Liver (tissue), 9 donors: ENCODE measurements around the gene SASH3. TPM values are rescaled to one million over a fixed set of nuclear protein-coding genes. Genes with fewer than 3 reads are reported as not detected.
A peak's percentile ranks its signal among the peaks of the same experiment; 100 is the strongest.

Experiments used
- DNase-seq: peaks from one replicate; pipeline ENCODE4 v3.0.0-alpha.2; 2017; ENCODE audit warnings: low spot score
- H3K27ac ChIP-seq, 2 donors: one replicate each; pipeline ENCODE4 v1.7.0; 2013; ENCODE audit warnings: inconsistent platforms in 2 of 2, low read length in 2 of 2, control low read depth in 1 of 2, low read depth in 1 of 2, mild to moderate bottlenecking in 1 of 2
- H3K27me3 ChIP-seq, 4 donors: one replicate each; pipeline versions ENCODE4 v1.6.1 to v1.7.0; 2013; ENCODE audit warnings: low read length in 3 of 4, inconsistent platforms in 1 of 4, mild to moderate bottlenecking in 1 of 4, moderate library complexity in 1 of 4; ENCODE audit not compliant: control insufficient read depth in 4 of 4, insufficient read depth in 4 of 4
- H3K36me3 ChIP-seq, 4 donors: one replicate each; pipeline versions ENCODE4 v1.6.1 to v1.7.0; 2013; ENCODE audit warnings: low read length in 3 of 4, mild to moderate bottlenecking in 3 of 4, low read depth in 1 of 4, moderate library complexity in 1 of 4; ENCODE audit not compliant: control insufficient read depth in 4 of 4, insufficient read depth in 3 of 4
- H3K4me1 ChIP-seq, 4 donors: one replicate each; pipeline versions ENCODE4 v1.6.1 to v1.7.0; 2013; ENCODE audit warnings: low read length in 3 of 4, mild to moderate bottlenecking in 3 of 4, moderate library complexity in 1 of 4; ENCODE audit not compliant: control insufficient read depth in 4 of 4, insufficient read depth in 4 of 4
- H3K4me3 ChIP-seq, 3 donors: one replicate each; pipeline versions ENCODE4 v1.6.1 to v1.7.0; 2013; ENCODE audit warnings: low read length in 3 of 3, control low read depth in 1 of 3, low read depth in 1 of 3, mild to moderate bottlenecking in 1 of 3
- H3K9ac ChIP-seq, 2 donors: one replicate each; pipeline ENCODE4 v1.7.0; 2013; ENCODE audit warnings: low read length in 2 of 2, mild to moderate bottlenecking in 2 of 2, moderate library complexity in 2 of 2, control low read depth in 1 of 2, low read depth in 1 of 2
- H3K9me3 ChIP-seq, 4 donors: one replicate each; pipeline versions ENCODE4 v1.6.1 to v1.7.0; 2013; ENCODE audit warnings: low read length in 3 of 4; ENCODE audit not compliant: control insufficient read depth in 4 of 4
- EGR1 ChIP-seq, 2 donors: IDR thresholded peaks; 2 replicates each; pipeline ENCODE4 v1.6.1; 2016 to 2018; ENCODE audit warnings: antibody characterized with exemption in 2 of 2, low read depth in 2 of 2
- FOXA1 ChIP-seq: IDR thresholded peaks from 2 replicates; pipeline ENCODE4 v1.6.1; 2016; ENCODE audit warnings: antibody characterized with exemption
- FOXA2 ChIP-seq: IDR thresholded peaks from 2 replicates; pipeline ENCODE4 v1.6.1; 2016; ENCODE audit warnings: antibody characterized with exemption
- GABPA ChIP-seq, 2 donors: IDR thresholded peaks in 1 of 2; conservative IDR thresholded peaks in 1 of 2; 2 replicates each; pipeline ENCODE4 v1.6.1; 2016; ENCODE audit warnings: antibody characterized with exemption in 2 of 2, mild to moderate bottlenecking in 1 of 2, moderate library complexity in 1 of 2
- HNF4A ChIP-seq, 2 donors: conservative IDR thresholded peaks; 2 replicates each; pipeline ENCODE4 v1.6.1; 2016; ENCODE audit warnings: antibody characterized with exemption in 2 of 2, mild to moderate bottlenecking in 2 of 2
- HNF4G ChIP-seq: IDR thresholded peaks from 2 replicates; pipeline ENCODE4 v1.6.1; 2016; ENCODE audit warnings: antibody characterized with exemption
- JUND ChIP-seq, 2 donors: IDR thresholded peaks; 2 replicates each; pipeline ENCODE4 v1.6.1; 2016; ENCODE audit warnings: antibody characterized with exemption in 2 of 2
- MAX ChIP-seq: IDR thresholded peaks from 2 replicates; pipeline ENCODE4 v1.6.1; 2016; ENCODE audit warnings: antibody characterized with exemption
- NR2F2 ChIP-seq: IDR thresholded peaks from 2 replicates; pipeline ENCODE4 v1.6.1; 2016; ENCODE audit warnings: antibody characterized with exemption
- RAD21 ChIP-seq, 2 donors: IDR thresholded peaks; 2 replicates each; pipeline ENCODE4 v1.6.1; 2016; ENCODE audit warnings: antibody characterized with exemption in 2 of 2, mild to moderate bottlenecking in 2 of 2
- TAF1 ChIP-seq: conservative IDR thresholded peaks from 2 replicates; pipeline ENCODE4 v1.6.1; 2016; ENCODE audit warnings: antibody characterized with exemption, mild to moderate bottlenecking
- YY1 ChIP-seq: IDR thresholded peaks from 2 replicates; pipeline ENCODE4 v1.6.1; 2016; ENCODE audit warnings: antibody characterized with exemption, mild to moderate bottlenecking
- ZBTB33 ChIP-seq: IDR thresholded peaks from 2 replicates; pipeline ENCODE4 v1.6.1; 2016; ENCODE audit warnings: antibody characterized with exemption
- WGBS: extraction: QIAGEN DNeasy Blood & Tissue Kit; methylation state at CpG from one replicate; pipeline ENCODE4 v1.1.7; 2013; 5-methylcytosine and 5-hydroxymethylcytosine counted together
- polyA plus RNA-seq, 2 donors: library from polyadenylated mRNA; stranded (reverse) in 1 of 2; unstranded in 1 of 2; fragments of 200-250 nt in 1 of 2; fragments of >200 nt in 1 of 2; fragmentation: Nextera tagmentation in 1 of 2; extraction: Ambion mirVana in 1 of 2; gene quantifications; one replicate each; pipeline versions ENCODE4 v1.2.1 to v1.2.3, GENCODE V29; 2013 to 2015
- total RNA-seq, 2 donors: library from RNA; depleted of rRNA; stranded (reverse); fragments of >200 nt; gene quantifications; one replicate each; pipeline ENCODE4 v1.2.3, GENCODE V29; 2014
- TF ChIP-seq, protein P1 (sequence below): IDR thresholded peaks from 2 replicates; pipeline ENCODE4 v1.6.1; 2016; ENCODE audit warnings: antibody characterized with exemption, mild to moderate bottlenecking
- TF ChIP-seq, protein P2 (sequence below): IDR thresholded peaks from 2 replicates; pipeline ENCODE4 v1.6.1; 2016; ENCODE audit warnings: antibody characterized with exemption
- donor health status: healthy.
- donor health status: healthy.
- donor health status: healthy.
- donor health status: healthy.
- donor health status: healthy.

Gene SASH3
- total RNA-seq: 1 to 10 TPM; 4.5 to 9.5 TPM
- polyA plus RNA-seq: 1 to 10 TPM; 1.8 to 3.2 TPM

DNA sequence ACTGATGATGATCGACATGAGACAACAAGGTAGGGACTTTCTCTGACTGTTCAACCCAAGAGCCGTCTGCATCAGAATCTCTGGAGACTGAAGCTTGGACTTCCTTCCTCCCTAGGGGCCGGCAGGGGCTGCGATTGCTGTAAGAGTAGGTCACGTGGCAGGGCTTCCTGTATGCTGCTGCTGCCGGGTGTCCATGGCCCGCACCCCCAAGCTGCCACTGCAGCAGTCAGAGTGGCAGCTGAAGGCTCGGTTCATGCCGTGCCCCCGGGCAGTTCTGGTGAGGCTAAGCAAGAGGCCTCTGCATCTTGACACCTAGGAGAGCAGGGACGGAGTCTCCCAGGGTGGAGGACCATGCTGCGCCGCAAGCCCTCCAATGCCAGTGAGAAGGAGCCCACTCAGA lies at the start of gene SASH3:
SASH3 (plus strand) TSS at position 203 of the 400 bp plus-strand sequence; CDS start at position 352, 149 bp downstream.
- no peak for DNase-seq
- Histone ChIP-seq H3K27ac (peak within 1 kb of the TSS; percentile 56 to 58), H3K9me3 (no peaks in the 10 kb centered on the region), H3K4me3 (peak within 1 kb of the TSS in 2 of 3 donors; percentile 19 to 30), H3K4me1 (peaks cover 0 to 11% (median 3%) of the 10 kb centered on the region in 4 donors), H3K9ac (peak within 1 kb of the TSS in 1 of 2 donors; percentile 39), H3K36me3 (no peaks in the 10 kb centered on the region), H3K27me3 (no peaks in the 10 kb centered on the region)
- 73% methylated on average over 13 of the region's 13 CpGs for WGBS
- no peak for TF ChIP-seq JUND (IDR thresholded peaks at IDR 0.05)

GRCh38 chrX:129731228-129731627 lies 48.5 kb upstream of the SASH3 start:
- H3K4me3 ChIP-seq: no peak overlapping the region
- H3K9me3 ChIP-seq: no peaks in the 10 kb centered on the region
- H3K27me3 ChIP-seq: no peaks in the 10 kb centered on the region
- WGBS: 71% methylated on average over 2 of the region's 2 CpGs
- H3K4me1 ChIP-seq: peaks cover 0 to 9% (median 8%) of the 10 kb centered on the region in 4 donors
- no peaks in the 10 kb centered on the region for H3K36me3 ChIP-seq
- H3K27ac ChIP-seq: no peak overlapping the region
- DNase-seq: no peak
- no peak overlapping the region for H3K9ac ChIP-seq
- TF ChIP-seq MAX (no peak), FOXA1 (no peak), NR2F2 (no peak), HNF4A (conservative IDR thresholded peaks at IDR 0.05) (no peak), TAF1 (no peak), JUND (IDR thresholded peaks at IDR 0.05) (no peak), FOXA2 (no peak), EGR1 (IDR thresholded peaks at IDR 0.05; ENCODE audit: low read depth in 2 of 2) (no peak), HNF4G (no peak), YY1 (no peak), RAD21 (IDR thresholded peaks at IDR 0.05) (no peak)
- TF ChIP-seq, protein P1, sequence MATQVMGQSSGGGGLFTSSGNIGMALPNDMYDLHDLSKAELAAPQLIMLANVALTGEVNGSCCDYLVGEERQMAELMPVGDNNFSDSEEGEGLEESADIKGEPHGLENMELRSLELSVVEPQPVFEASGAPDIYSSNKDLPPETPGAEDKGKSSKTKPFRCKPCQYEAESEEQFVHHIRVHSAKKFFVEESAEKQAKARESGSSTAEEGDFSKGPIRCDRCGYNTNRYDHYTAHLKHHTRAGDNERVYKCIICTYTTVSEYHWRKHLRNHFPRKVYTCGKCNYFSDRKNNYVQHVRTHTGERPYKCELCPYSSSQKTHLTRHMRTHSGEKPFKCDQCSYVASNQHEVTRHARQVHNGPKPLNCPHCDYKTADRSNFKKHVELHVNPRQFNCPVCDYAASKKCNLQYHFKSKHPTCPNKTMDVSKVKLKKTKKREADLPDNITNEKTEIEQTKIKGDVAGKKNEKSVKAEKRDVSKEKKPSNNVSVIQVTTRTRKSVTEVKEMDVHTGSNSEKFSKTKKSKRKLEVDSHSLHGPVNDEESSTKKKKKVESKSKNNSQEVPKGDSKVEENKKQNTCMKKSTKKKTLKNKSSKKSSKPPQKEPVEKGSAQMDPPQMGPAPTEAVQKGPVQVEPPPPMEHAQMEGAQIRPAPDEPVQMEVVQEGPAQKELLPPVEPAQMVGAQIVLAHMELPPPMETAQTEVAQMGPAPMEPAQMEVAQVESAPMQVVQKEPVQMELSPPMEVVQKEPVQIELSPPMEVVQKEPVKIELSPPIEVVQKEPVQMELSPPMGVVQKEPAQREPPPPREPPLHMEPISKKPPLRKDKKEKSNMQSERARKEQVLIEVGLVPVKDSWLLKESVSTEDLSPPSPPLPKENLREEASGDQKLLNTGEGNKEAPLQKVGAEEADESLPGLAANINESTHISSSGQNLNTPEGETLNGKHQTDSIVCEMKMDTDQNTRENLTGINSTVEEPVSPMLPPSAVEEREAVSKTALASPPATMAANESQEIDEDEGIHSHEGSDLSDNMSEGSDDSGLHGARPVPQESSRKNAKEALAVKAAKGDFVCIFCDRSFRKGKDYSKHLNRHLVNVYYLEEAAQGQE: no peak

DNA sequence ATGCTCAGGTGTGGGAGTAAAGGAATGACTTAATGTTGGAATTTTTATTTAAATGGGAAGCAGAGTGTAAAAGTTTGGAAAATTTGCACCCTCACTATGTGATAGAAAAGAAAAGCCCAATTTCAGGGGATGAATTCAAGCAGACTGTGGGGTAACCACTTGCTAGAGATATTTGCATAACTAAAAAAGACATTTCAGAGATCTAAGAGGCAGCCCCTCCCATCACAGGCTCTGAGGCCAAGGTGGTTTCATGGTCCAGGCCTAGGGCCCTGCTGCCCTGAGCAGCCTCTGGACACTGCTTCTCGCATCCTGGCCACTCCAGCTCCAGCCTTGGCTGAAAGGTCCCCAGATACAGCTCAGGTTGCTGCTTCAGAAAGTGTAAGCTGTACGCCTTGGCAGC lies 46.9 kb upstream of the SASH3 start:
- WGBS: 97% methylated on average over 2 of the region's 2 CpGs
- TF ChIP-seq RAD21 (IDR thresholded peaks at IDR 0.05) (no peak), YY1 (no peak), JUND (IDR thresholded peaks at IDR 0.05) (no peak), FOXA1 (no peak), GABPA (IDR thresholded peaks at IDR 0.05 in 1 of 2, conservative IDR thresholded peaks at IDR 0.05 in 1 of 2) (no peak), MAX (no peak), HNF4G (no peak), HNF4A (conservative IDR thresholded peaks at IDR 0.05) (no peak), FOXA2 (no peak), ZBTB33 (no peak)
- TF ChIP-seq, protein P2, sequence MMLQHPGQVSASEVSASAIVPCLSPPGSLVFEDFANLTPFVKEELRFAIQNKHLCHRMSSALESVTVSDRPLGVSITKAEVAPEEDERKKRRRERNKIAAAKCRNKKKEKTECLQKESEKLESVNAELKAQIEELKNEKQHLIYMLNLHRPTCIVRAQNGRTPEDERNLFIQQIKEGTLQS: no peak
- TF ChIP-seq, protein P1: no peak

More for the DNA sequence above, 46.9 kb upstream of the SASH3 start:
- Histone ChIP-seq H3K9ac (no peak overlapping the region), H3K27me3 (no peaks in the 10 kb centered on the region), H3K36me3 (no peaks in the 10 kb centered on the region), H3K27ac (no peak overlapping the region), H3K9me3 (no peaks in the 10 kb centered on the region), H3K4me3 (no peak overlapping the region), H3K4me1 (peaks cover 3 to 25% (median 22%) of the 10 kb centered on the region in 4 donors)
- no peak for DNase-seq
